DMS 273 treated with DMSO at 0.1 percent for 48 hours (cell line): ENCODE measurements around the gene ZNF629.

Source experiments
- DNase-seq: peaks from one replicate; lab custom pipeline; 2025; lab: John Stamatoyannopoulos, UW

ZNF629 gene

DNA sequence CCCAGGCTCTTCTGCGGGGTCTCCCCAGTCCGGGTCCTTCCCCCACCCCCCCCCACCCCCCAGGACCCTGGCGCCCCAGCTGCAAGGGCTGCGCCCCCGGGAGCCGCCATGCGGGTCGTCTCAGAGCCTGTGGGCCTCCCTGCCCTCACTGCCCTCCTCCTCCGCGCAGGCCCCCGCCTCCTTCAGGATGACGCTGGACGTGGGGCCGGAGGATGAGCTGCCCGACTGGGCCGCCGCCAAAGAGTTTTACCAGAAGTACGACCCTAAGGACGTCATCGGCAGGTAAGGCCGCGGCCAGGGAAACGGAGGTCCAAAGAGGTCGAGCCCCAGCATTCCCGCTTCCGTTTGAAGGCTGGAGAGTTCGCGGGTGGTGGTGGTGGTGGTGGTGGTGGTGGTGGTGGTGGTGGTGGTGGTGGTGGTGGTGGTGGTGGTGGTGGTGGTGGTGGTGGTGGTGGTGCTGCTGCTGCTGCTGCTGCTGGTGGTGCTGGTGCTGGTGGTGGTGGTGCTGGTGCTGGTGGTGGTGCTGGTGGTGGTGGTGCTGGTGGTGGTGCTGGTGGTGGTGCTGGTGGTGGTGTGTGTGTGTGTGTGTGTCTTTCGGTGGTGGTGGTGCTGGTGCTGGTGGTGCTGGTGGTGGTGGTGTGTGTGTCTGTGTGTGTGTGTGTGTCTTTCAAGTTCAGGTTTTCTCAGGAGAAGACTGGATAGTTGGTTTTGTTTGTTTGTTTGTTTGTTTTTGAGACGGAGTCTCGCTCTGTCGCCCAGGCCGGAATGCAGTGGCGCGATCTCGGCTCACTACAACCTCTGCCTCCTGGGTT lies 38.2 kb downstream of the ZNF629 start:
- no peak for DNase-seq

DNA sequence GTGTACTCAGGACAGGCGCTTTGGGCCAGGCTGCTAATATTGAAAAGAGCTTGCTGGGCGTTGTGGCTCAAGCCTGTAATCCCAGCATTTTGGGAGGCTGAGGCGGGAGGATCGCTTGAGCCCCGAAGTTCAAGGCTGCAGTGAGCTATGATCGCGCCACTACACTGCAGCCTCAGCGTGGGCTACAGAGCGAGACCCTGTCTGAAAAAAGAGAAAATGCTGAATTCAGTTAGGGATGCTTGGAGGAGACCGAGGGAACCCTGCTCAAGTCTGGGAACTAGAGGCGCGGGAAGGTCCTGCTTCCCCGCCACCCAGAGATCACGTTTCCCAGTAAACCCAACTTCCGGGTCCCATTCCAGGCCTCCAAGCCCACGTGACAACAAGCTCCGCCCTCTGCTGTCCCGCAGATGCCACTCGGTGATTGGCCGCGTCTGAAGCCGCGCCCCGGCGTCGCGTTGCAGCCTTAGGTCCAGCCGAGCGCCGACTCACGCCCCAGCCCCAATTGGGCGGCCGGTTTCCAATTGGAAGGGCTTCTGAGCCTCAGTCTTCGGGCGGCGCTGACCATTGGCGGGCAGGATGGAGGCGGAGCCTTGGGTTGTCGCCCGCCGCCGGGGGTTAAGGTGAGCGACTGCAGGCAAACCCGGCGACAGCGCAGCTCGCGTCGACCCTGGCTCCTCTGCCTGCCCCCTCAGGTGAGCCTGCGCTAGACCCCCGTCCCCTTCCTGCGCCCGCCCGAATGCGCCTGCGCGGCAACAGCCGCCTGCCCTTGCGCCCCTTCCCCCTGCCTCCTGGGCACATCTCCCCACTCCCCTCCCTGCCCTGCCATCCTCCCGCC lies 39.0 kb downstream of the ZNF629 start, which contains the start of gene PHKG2:
PHKG2 (plus strand) TSS at position 627 of the 835 bp plus-strand sequence. CDS start 396 bp downstream, outside the sequence.
- DNase-seq = peak; percentile 97

DNA sequence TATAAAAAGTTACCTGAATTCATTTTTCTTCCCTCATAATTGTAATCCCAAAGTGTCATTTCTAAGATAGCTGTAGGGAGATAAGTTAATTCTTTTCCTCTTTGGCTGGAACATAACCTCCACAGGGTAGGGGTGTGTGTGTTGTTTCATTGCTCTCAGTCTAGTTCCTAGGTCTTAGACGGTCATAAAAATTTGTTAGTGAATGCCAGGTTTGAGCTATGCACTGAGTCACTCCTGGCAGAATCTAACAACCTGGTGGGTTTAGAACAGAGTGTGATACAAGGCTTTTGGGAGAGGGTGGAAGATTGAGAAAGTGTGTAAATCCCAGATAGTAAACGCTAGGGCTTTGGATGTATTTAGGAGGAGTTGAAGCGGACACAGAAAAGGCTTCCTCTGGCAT lies 39.7 kb downstream of the ZNF629 start:
- DNase-seq = no peak

DNA sequence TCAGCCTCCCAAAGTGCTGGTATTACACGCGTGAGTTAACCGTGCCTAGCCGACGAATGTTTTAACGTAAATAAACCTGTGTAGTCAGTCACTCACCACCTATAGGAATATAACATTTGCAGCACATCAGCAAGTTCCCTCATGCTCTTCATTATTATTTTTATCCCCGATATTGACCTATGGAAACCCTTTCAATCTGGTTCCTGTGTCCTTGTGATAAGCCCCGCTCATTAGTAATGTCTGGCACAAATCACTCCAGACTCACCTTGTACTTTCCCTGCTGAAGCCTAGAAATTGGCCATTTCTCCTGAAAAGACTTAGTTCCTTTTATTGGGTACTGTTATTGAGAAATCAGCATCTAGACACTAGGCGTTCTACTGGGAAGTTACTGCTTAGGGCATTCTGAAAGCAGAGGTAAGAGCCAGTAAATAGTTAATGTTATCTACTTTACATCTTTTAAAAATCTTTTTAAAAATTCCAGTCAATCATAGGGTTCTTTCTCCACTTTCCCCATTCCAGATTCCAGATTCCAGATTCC lies 40.3 kb downstream of the ZNF629 start:
- DNase-seq = no peak

DNA sequence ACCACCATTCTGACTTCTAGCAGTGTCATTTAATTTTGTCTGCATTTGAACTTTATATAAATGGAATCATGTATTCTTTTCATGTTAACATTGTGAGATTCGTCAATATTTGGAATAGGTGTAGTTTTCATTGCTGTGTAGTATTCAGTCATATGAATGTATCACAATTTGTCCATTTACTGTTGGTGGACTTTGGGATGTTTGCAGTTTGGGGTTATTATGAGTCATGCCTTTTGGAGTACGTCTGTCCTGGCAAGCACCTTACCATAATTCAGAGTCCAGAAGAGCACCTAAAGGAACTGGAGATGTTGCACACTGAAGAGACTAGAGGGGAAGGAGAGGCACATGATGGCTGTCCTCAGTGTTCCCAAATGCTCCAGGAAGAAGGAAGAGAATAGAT lies 41.9 kb downstream of the ZNF629 start:
- no peak for DNase-seq

DNA sequence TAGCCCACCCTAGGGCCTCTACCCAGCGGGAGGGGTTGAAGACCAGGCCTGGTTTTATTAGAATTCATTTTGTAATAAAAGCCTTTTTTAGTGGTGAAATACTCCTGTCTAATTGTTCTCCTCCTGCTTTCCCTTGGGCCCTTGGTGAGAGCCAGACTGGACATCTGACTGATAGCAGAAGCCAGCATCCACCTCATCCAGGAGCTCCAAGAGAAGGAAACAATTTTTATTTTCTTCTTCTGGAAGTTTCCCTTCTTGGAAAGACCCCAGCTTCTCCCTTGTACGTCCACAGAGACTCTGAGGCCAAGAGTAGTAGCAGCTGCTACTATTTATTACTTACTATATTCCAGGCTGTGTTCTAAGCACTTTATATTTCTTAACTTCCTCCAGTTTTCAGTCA lies 42.8 kb downstream of the ZNF629 start:
- DNase-seq = no peak

DNA sequence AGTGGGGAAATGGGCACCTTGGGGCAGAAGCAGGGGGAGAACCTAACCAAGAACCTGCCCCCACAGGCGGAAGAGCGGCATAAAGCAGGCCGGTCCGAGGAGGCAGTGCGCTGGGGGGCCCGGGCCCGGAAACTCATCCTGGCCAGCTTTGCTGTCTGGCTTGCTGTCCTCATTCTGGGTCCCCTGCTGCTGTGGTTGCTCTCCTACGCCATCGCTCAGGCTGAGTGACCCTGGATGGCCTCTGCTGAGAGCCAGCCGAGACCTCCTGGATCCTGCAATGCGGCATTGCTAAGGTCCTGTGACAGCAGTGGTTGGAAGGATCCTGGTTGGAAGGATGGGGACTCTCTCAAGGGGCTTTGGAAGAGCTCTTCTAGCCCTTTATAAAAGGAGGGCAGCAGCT lies 43.3 kb downstream of the ZNF629 start:
- DNase-seq = no peak

DNA sequence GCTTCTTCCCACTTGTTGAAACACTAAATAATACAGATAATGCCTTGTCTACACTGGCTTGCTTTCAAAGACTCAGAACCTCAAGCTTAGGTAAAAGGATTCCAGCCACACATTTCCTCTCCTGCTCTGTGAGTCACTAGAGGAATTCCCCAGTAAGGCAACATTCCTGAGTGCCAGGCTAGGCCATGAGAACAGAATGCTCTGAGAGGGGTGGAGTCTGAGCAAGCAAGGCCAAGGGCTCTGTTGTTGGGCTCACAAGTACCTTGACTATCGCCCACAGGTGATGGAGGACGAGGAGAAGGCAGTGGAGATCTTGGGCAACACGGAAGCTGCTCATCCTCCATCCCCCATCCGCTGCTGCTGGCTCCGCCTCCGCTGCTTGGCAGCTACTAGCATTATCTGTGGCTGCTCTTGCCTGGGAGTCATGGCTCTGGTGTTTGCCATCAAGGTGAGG lies 45.5 kb downstream of the ZNF629 start:
- no peak for DNase-seq

DNA sequence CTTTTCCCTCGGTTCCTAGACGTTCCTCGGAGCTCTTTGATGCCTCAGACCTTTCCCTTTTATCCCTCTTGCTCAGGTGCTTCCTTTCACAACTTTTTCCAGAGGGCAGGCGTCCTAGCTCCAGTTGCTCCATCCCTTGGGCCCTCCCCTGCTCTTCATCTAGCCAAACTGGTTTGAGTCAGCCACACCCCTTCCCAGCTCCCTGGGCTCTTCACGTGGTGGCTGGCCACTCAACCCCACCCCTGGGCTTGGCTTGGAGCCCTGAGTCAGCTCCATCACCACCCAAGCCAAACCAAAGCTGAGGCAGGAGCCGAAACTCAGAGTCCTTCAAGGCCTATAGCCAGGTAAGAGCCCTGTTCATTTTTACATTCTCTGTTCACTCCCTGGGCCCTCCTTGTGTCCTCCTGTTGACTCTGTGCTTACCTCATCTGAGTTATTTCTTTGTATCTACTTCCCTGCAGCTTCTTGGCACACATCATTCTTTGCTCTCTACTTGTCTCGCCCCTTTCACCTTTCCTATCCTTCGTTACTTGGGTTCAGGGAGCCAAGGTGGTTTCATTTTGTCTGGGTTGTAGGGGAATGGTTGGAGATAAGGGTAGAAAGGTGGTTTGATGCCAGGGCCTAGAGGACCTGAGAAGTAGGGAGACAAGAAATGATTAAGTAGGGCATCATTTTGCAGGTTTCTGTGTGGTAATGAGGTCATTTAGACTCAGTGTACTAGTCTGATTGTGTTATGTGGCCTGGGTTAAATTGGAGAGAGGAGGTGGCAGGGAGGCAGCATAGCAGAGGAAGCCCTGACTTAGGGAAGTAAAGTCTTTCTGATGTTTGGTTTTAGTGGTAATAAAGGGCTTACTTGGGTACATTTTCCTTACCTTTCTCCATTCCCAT lies 46.4 kb downstream of the ZNF629 start:
- DNase-seq = no peak

DNA sequence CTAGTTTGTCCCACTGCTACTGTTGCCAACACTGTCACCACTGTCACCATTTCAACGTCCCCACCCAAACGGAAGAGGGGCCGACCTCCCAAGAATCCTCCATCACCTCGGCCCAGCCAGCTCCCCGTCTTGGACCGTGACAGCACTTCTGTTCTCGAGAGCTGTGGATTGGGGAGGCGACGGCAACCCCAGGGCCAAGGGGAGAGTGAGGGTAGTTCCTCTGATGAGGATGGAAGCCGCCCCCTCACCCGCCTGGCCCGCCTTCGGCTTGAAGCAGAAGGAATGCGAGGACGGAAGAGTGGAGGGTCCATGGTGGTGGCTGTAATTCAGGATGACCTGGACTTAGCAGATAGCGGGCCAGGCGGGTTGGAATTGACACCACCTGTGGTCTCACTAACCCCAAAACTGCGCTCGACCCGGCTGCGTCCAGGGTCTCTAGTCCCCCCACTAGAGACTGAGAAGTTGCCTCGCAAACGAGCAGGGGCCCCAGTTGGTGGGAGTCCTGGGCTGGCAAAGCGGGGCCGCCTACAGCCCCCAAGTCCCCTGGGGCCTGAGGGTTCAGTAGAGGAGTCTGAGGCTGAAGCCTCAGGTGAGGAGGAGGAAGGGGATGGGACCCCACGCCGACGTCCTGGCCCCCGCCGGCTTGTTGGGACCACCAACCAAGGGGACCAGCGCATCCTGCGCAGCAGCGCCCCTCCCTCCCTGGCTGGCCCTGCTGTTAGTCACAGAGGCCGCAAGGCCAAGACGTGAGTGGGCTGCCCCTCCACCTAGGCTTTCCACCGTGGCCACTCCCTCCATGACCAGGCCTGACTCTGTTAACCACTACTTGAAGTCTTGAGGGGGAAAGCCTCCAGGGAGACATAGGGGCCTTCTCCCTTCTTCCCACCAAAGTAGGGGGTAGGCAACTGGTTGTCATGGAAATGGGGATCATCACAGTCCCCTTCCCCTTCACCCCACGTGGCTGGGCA lies 47.7 kb downstream of the ZNF629 start:
- DNase-seq = no peak

DNA sequence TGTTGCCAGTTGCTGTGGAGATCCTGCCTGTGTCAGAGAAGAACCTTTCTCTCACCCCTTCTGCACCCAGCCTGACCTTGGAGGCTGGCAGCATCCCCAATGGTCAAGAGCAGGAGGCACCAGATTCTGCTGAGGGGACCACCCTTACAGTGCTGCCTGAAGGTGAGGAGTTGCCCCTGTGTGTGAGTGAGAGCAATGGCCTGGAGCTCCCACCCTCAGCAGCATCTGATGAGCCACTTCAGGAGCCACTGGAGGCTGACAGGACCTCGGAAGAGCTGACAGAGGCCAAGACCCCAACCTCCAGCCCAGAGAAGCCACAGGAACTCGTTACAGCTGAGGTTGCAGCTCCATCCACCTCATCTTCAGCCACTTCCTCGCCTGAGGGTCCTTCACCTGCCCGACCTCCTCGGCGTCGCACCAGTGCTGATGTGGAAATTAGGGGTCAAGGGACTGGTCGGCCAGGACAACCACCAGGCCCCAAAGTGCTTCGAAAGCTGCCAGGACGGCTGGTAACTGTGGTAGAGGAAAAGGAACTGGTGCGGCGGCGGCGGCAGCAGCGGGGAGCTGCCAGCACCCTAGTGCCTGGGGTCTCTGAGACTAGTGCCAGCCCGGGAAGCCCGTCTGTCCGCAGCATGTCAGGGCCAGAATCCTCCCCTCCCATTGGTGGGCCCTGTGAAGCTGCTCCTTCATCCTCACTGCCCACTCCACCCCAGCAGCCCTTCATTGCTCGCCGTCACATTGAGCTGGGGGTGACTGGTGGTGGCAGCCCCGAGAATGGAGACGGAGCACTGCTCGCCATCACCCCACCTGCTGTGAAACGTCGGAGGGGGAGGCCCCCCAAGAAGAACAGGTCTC lies 49.0 kb downstream of the ZNF629 start:
- no peak for DNase-seq

DNA sequence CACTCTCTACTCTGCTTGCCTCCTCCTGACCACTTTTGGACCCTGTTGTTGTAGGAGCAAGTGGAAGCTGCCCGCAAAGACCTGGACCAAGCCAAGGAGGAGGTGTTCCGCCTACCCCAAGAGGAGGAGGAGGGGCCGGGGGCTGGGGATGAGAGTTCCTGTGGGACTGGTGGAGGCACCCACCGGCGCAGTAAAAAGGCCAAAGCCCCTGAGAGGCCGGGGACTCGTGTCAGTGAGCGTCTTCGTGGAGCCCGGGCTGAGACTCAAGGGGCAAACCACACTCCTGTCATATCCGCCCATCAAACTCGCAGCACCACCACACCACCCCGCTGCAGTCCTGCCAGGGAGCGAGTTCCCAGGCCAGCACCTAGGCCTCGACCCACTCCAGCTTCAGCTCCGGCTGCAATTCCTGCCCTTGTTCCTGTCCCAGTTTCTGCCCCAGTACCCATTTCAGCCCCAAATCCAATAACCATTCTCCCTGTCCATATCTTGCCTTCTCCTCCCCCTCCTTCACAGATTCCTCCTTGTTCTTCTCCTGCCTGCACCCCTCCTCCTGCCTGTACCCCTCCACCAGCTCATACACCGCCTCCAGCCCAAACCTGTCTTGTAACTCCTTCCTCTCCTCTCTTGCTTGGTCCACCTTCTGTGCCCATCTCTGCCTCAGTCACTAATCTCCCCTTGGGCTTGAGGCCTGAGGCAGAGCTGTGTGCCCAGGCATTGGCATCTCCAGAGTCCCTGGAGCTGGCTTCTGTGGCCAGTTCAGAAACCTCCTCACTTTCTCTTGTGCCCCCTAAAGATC lies 49.8 kb downstream of the ZNF629 start:
- no peak for DNase-seq

DNA sequence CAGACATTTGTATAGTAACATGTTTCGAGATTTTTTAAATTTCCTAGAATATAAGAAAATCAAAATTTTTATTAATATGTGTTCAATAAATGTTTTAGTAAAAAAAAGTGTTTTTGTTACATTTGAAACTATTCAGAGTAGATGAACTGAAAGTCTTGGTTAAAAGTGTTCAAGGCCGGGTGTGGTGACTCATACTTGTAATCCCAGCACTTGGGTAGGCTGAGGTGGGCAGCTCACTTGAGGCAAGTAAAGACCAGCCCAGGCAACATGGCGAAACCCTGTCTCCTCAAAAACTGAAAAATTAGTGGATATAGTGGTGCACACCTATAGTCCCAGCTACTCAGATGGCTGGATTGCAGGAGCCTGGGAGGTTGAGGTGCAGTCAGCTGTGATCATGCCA lies 55.6 kb downstream of the ZNF629 start:
- no peak for DNase-seq

DNA sequence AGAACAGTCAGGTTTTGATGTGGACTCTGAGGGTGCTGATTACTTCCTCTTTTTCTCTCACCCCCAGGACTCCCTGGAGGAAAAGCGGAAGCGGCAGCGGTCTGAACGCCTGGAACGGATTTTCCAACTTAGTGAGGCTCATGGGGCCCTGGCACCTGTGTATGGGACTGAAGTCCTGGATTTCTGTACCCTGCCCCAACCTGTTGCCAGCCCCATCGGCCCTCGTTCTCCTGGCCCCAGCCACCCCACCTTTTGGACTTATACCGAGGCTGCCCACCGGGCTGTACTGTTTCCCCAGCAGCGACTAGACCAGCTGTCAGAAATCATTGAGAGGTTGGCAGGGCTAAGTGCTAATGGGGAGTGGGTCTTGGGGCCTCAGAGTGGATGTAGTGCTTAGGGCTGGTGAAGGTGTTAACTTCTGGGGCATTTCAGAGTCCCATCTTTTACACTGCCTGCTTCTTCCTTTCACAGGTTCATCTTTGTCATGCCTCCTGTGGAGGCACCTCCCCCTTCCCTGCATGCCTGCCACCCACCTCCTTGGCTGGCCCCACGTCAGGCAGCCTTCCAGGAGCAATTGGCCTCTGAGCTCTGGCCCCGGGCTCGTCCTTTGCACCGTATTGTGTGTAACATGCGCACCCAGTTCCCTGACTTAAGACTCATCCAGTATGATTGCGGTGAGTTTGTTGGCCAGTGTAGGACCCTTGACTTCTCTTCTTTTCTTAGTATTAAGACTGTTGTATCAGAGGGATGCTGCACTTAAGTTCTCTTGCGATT lies 57.9 kb downstream of the ZNF629 start:
- DNase-seq = no peak
